A549 (cell line): Measurements from ENCODE around the gene CDC20. TPM values are rescaled to one million over a fixed set of nuclear protein-coding genes. Genes with fewer than 3 reads are reported as not detected.

ENCODE experiments used
- ATAC-seq, 2 experiments: fragments of 200-7000 bp in 1 of 2; fragments of >200 bp in 1 of 2; cut with Nextera tagmentation in 1 of 2; cut with Tn5 transposase in 1 of 2; 3 replicates each; pipeline versions ENCODE4 v1.8.0 to v1.9.1; 2018 to 2020; ENCODE audit warnings: mild to moderate bottlenecking in 1 of 2, moderate library complexity in 1 of 2
- CTCF ChIA-PET: fragments of 300-600 bp; sonication (Branson Sonifier 250); formaldehyde crosslinking; extraction: SDS; loops from one replicate; lab custom pipeline; 2021; ENCODE audit warnings: antibody characterized with exemption, inconsistent platforms; lab: Yijun Ruan, JAX
- POLR2A ChIA-PET: fragments of 350-600 bp; formaldehyde crosslinking; extraction: SDS; loops from one replicate; lab custom pipeline; 2021; ENCODE audit warnings: antibody characterized with exemption, inconsistent platforms; lab: Yijun Ruan, JAX
- DNase-seq, 2 experiments: peaks; one replicate each; pipeline versions ENCODE4 v3.0.0 to v3.0.0-alpha.2; 2011 to 2016; ENCODE audit warnings: low read depth in 1 of 2, low spot score in 1 of 2
- FAIRE-seq: peaks from 2 replicates; lab custom pipeline; 2011; peaks lifted over from hg19 to GRCh38; lab: Jason Lieb, UNC
- H3K27ac ChIP-seq, 2 experiments: fragments of >200 bp; sonication (Bioruptor Twin); formaldehyde crosslinking; 3 replicates each; pipeline ENCODE4 v1.5.1; 2016 to 2017
- H3K4me1 ChIP-seq: fragments of >200 bp; sonication (Bioruptor Twin); formaldehyde crosslinking; 3 replicates; pipeline ENCODE4 v1.6.1; 2016
- H3K4me2 ChIP-seq: fragments of >200 bp; sonication (Bioruptor Twin); formaldehyde crosslinking; 3 replicates; pipeline ENCODE4 v1.6.1; 2016
- H3K4me3 ChIP-seq: fragments of >200 bp; sonication (Bioruptor Twin); formaldehyde crosslinking; 3 replicates; pipeline ENCODE4 v1.5.1; 2016
- H3K9me3 ChIP-seq: fragments of >200 bp; sonication (Bioruptor Twin); formaldehyde crosslinking; 3 replicates; pipeline ENCODE4 v1.6.1; 2016
- CBX2 ChIP-seq: fragments of 200-600 bp; sonication (generic); IDR thresholded peaks from 2 replicates; pipeline ENCODE4 v1.6.1; 2016; ENCODE audit warnings: low read depth, mild to moderate bottlenecking, borderline replicate concordance
- EHMT2 ChIP-seq: fragments of 200-600 bp; sonication (generic); IDR thresholded peaks from 2 replicates; pipeline ENCODE4 v1.6.1; 2016; ENCODE audit warnings: antibody characterized with exemption, low read depth, mild to moderate bottlenecking, moderate library complexity
- ELK1 ChIP-seq: fragments of 150-350 bp; IDR thresholded peaks from 2 replicates; pipeline ENCODE4 v1.6.1; 2014; ENCODE audit warnings: low read depth, mild to moderate bottlenecking, low read length
- FOXS1 ChIP-seq: fragments of 250-450 bp; sonication (Bioruptor Pico); IDR thresholded peaks from 2 replicates; pipeline ENCODE4 v1.5.0; 2020; ENCODE audit warnings: mild to moderate bottlenecking, moderate library complexity
- HDAC2 ChIP-seq: fragments of 200-600 bp; sonication (generic); IDR thresholded peaks from 2 replicates; pipeline ENCODE4 v1.6.1; 2016
- HOXA7 ChIP-seq: fragments of 250-450 bp; sonication (Bioruptor Pico); IDR thresholded peaks from 2 replicates; pipeline ENCODE4 v1.5.0; 2020; ENCODE audit warnings: mild to moderate bottlenecking, moderate library complexity
- HOXB5 ChIP-seq: fragments of 250-450 bp; sonication (Bioruptor Pico); IDR thresholded peaks from 2 replicates; pipeline ENCODE4 v1.5.0; 2020; ENCODE audit warnings: mild to moderate bottlenecking, moderate library complexity
- JUN ChIP-seq, 2 experiments: fragments of >200 bp; sonication (Bioruptor Twin); formaldehyde crosslinking; IDR thresholded peaks; 2 replicates in 1 of 2; 3 replicates in 1 of 2; pipeline ENCODE4 v1.6.1; 2016 to 2017
- KDM1A ChIP-seq: fragments of 200-600 bp; sonication (generic); IDR thresholded peaks from 2 replicates; pipeline ENCODE4 v1.6.1; 2016; ENCODE audit warnings: low read depth, mild to moderate bottlenecking
- MYC ChIP-seq: IDR thresholded peaks from 2 replicates; pipeline ENCODE4 v1.6.1; 2012; ENCODE audit warnings: mild to moderate bottlenecking, inconsistent platforms, low read length, improper control_type of control experiment, borderline replicate concordance
- NPAS2 ChIP-seq: fragments of 250-450 bp; sonication (Bioruptor Pico); IDR thresholded peaks from 2 replicates; pipeline ENCODE4 v1.8.0; 2022; ENCODE audit warnings: mild to moderate bottlenecking, moderate library complexity, borderline replicate concordance
- POLR2AphosphoS2 ChIP-seq: conservative IDR thresholded peaks from 2 replicates; pipeline ENCODE4 v1.6.1; 2012; ENCODE audit warnings: low read length, improper control_type of control experiment, inconsistent platforms
- RFX5 ChIP-seq: fragments of 450-650 bp; IDR thresholded peaks from 2 replicates; pipeline ENCODE4 v1.7.1; 2014; ENCODE audit warnings: antibody characterized with exemption, mild to moderate bottlenecking, moderate library complexity
- SMC3 ChIP-seq: fragments of >200 bp; sonication (Bioruptor Twin); formaldehyde crosslinking; IDR thresholded peaks from 3 replicates; pipeline ENCODE4 v1.6.1; 2018; ENCODE audit warnings: inconsistent platforms
- SREBF2 ChIP-seq: fragments of 450-650 bp; IDR thresholded peaks from 2 replicates; pipeline ENCODE4 v1.6.1; 2014; ENCODE audit warnings: mild to moderate bottlenecking, moderate library complexity
- USF2 ChIP-seq: fragments of 450-650 bp; IDR thresholded peaks from 2 replicates; pipeline ENCODE4 v1.6.1; 2014; ENCODE audit warnings: antibody characterized with exemption
- WGBS: methylation state at CpG from one replicate; pipeline ENCODE4 v1.1.6; 2017; ENCODE audit errors: missing lambda C conversion rate; 5-methylcytosine and 5-hydroxymethylcytosine counted together
- polyA plus RNA-seq, 4 experiments: library from polyadenylated mRNA; depleted of rRNA in 3 of 4; stranded (reverse); fragments of >200 nt; fragmentation: RNase III in 1 of 4; extraction: RNeasy Plus Mini Kit Qiagen cat#74134 plus additional on column Dnase treatment in 1 of 4; gene quantifications; 2 replicates in 3 of 4; 3 replicates in 1 of 4; pipeline ENCODE4 v1.2.3, GENCODE V29; 2011 to 2017
- TF ChIP-seq, protein P1 (sequence below): fragments of 250-450 bp; sonication (Bioruptor Pico); IDR thresholded peaks from 2 replicates; pipeline ENCODE4 v1.5.0; 2020; ENCODE audit warnings: low read depth, mild to moderate bottlenecking, moderate library complexity
- TF ChIP-seq, protein P2 (sequence below): fragments of 200-600 bp; sonication (generic); IDR thresholded peaks from 2 replicates; pipeline ENCODE4 v1.6.1; 2016; ENCODE audit warnings: antibody characterized with exemption, mild to moderate bottlenecking, moderate library complexity
- TF ChIP-seq, protein P3 (sequence below): IDR thresholded peaks from 2 replicates; pipeline ENCODE4 v1.6.1; 2012; ENCODE audit warnings: low read depth, borderline replicate concordance
- TF ChIP-seq, protein P4 (sequence below): fragments of >200 bp; sonication (Bioruptor Twin); formaldehyde crosslinking; IDR thresholded peaks from 2 replicates; pipeline ENCODE4 v1.6.1; 2016

The CDC20 gene
- polyA plus RNA-seq, 2 of the 4 experiments (the other 2 are of a cell fraction), result 73.8 to 116 TPM

DNA sequence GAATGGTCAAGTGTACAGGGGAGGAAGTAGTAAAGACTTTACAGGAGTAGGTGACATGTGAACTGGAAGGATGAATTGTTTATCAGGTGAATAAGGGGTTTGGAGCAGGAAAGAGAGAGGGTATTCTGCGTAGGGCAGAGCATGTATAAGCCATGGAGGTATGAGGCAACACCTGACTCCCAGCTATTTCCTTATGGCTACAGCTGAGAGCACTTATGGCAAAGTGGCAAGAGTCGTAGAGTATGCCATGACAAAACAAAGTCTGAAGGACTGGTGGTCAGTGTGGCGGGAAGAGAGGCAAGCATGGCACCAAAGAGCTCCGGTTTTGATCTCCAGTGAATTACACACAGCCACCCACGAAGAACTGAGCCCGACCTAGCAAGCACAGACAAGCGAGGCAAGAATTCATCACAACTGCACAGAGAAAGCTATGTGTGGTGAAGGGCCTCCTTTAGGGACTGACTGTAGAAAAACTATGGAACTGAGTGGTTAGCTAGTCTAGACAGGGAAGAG is 18.0 kb downstream of the CDC20 start:
- TF ChIP-seq, protein P1, sequence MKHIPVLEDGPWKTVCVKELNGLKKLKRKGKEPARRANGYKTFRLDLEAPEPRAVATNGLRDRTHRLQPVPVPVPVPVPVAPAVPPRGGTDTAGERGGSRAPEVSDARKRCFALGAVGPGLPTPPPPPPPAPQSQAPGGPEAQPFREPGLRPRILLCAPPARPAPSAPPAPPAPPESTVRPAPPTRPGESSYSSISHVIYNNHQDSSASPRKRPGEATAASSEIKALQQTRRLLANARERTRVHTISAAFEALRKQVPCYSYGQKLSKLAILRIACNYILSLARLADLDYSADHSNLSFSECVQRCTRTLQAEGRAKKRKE (CRISPR knock-in tag), result no peak
- no peak for TF ChIP-seq HDAC2
- no peak for TF ChIP-seq EHMT2
- no peak for TF ChIP-seq USF2
- no peak for TF ChIP-seq KDM1A
- TF ChIP-seq, protein P2, sequence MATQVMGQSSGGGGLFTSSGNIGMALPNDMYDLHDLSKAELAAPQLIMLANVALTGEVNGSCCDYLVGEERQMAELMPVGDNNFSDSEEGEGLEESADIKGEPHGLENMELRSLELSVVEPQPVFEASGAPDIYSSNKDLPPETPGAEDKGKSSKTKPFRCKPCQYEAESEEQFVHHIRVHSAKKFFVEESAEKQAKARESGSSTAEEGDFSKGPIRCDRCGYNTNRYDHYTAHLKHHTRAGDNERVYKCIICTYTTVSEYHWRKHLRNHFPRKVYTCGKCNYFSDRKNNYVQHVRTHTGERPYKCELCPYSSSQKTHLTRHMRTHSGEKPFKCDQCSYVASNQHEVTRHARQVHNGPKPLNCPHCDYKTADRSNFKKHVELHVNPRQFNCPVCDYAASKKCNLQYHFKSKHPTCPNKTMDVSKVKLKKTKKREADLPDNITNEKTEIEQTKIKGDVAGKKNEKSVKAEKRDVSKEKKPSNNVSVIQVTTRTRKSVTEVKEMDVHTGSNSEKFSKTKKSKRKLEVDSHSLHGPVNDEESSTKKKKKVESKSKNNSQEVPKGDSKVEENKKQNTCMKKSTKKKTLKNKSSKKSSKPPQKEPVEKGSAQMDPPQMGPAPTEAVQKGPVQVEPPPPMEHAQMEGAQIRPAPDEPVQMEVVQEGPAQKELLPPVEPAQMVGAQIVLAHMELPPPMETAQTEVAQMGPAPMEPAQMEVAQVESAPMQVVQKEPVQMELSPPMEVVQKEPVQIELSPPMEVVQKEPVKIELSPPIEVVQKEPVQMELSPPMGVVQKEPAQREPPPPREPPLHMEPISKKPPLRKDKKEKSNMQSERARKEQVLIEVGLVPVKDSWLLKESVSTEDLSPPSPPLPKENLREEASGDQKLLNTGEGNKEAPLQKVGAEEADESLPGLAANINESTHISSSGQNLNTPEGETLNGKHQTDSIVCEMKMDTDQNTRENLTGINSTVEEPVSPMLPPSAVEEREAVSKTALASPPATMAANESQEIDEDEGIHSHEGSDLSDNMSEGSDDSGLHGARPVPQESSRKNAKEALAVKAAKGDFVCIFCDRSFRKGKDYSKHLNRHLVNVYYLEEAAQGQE, result no peak
- no peak for TF ChIP-seq HOXB5
- TF ChIP-seq SMC3, result no peak
- TF ChIP-seq POLR2AphosphoS2, result no peak
- DNase-seq (no peak), FAIRE-seq (no peak), ATAC-seq (no peak)
- no peaks in the 10 kb centered on the region for H3K9me3 ChIP-seq
- CTCF ChIA-PET, result interaction anchor here (1.0 to 2.2 kb wide), 6 partner anchors 9 to 463 kb away, joined by 3 to 6 read pairs (median 4); no protein-coding TSS in a partner anchor
- no peak overlapping the region for H3K27ac ChIP-seq
- no peak overlapping the region for H3K4me3 ChIP-seq
- H3K4me2 ChIP-seq, result no peak overlapping the region
- peaks cover 27% of the 10 kb centered on the region for H3K4me1 ChIP-seq
- POLR2A ChIA-PET, result interaction anchor here (1.1 kb wide), 1 partner anchor 9 kb away, joined by 3 read pairs; the partner anchor contains the start of gene ELOVL1
- 73% methylated on average over 7 of the region's 7 CpGs for WGBS

DNA sequence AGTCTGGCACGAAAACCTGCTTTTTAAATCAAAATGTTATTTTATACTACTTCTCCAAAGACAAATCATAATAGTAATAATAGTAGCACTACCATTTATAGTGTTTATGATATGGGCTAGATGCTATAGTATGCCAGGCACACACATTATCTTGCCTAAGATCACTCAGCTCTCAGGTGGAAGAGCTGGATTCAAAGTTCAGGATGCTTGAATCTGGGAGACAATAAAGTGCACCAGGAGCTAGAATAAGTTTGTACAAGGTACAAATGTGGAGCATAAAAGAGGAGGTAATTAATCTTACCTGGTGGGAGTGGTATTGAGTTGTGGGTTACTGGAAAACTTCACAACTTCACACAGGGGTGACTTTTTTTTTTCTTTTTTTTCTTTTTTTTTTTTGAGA is 19.1 kb downstream of the CDC20 start:
- H3K9me3 ChIP-seq, result no peaks in the 10 kb centered on the region
- FAIRE-seq (no peak), DNase-seq (no peak), ATAC-seq (no peak)
- H3K4me1 ChIP-seq, result peaks cover 18% of the 10 kb centered on the region
- ChIA-PET CTCF (interaction anchor here (1.2 to 2.2 kb wide), 6 partner anchors 8 to 464 kb away, joined by 3 to 10 read pairs (median 4); partner anchors contain the start of gene ELOVL1), POLR2A (interaction anchor here (1.1 kb wide), 1 partner anchor 10 kb away, joined by 5 read pairs; the partner anchor contains the start of gene ELOVL1)
- H3K4me3 ChIP-seq, result no peak overlapping the region
- H3K4me2 ChIP-seq, result no peak overlapping the region
- 96% methylated on average over 1 of the region's 1 CpG for WGBS
- H3K27ac ChIP-seq, result no peak overlapping the region
- TF ChIP-seq RFX5 (no peak), JUN (IDR thresholded peaks at IDR 0.05) (no peak)

GRCh38 chr1:43379476-43379875 is 20.7 kb downstream of the CDC20 start:
- no peak overlapping the region for H3K27ac ChIP-seq
- H3K4me2 ChIP-seq, result no peak overlapping the region
- H3K9me3 ChIP-seq, result no peaks in the 10 kb centered on the region
- FAIRE-seq, result no peak
- H3K4me1 ChIP-seq, result peaks cover 1% of the 10 kb centered on the region; the same call in 2 of the 3 replicates
- POLR2A ChIA-PET, result no interaction called here
- 85% methylated on average over 1 of the region's 1 CpG for whole genome bisulfite sequencing
- DNase-seq, result no peak
- H3K4me3 ChIP-seq, result no peak overlapping the region
- ATAC-seq, result no peak
- CTCF ChIA-PET, result no interaction called here
- TF ChIP-seq CBX2 (no peak), NPAS2 (CRISPR knock-in tag) (no peak), FOXS1 (CRISPR knock-in tag) (no peak), HOXA7 (no peak), MYC (no peak), SREBF2 (no peak), ELK1 (no peak), HDAC2 (no peak)
- TF ChIP-seq, protein P2, result no peak
- TF ChIP-seq, protein P3, sequence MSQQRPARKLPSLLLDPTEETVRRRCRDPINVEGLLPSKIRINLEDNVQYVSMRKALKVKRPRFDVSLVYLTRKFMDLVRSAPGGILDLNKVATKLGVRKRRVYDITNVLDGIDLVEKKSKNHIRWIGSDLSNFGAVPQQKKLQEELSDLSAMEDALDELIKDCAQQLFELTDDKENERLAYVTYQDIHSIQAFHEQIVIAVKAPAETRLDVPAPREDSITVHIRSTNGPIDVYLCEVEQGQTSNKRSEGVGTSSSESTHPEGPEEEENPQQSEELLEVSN, result no peak
- TF ChIP-seq, protein P4, sequence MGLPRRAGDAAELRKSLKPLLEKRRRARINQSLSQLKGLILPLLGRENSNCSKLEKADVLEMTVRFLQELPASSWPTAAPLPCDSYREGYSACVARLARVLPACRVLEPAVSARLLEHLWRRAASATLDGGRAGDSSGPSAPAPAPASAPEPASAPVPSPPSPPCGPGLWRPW, result no peak
